Mesothelial cell of epicardium (in vitro differentiated cells): ENCODE results near the gene CDK13. TPM values are rescaled to one million over a fixed set of nuclear protein-coding genes. Genes with fewer than 3 reads are reported as not detected.
A peak's percentile ranks its signal among the peaks of the same experiment; 100 is the strongest.

ENCODE experiments used
- DNase-seq, 2 experiments: peaks; one replicate each; pipeline ENCODE4 v3.0.0; 2021; ENCODE audit warnings: low spot score in 2 of 2; ENCODE audit not compliant: unreplicated experiment in 2 of 2
- H3K27ac Mint-ChIP-seq: 2 replicates; pipeline ENCODE4 v1.8.0; 2021; ENCODE audit warnings: mixed read lengths
- H3K27me3 Mint-ChIP-seq: 2 replicates; pipeline ENCODE4 v1.8.0; 2021; ENCODE audit warnings: low read depth, mixed read lengths
- H3K36me3 Mint-ChIP-seq: 2 replicates; pipeline ENCODE4 v1.8.0; 2021; ENCODE audit warnings: mixed read lengths
- H3K4me1 Mint-ChIP-seq: 2 replicates; pipeline ENCODE4 v1.8.0; 2021; ENCODE audit warnings: mixed read lengths
- H3K4me3 Mint-ChIP-seq: 2 replicates; pipeline ENCODE4 v1.8.0; 2021; ENCODE audit warnings: mild to moderate bottlenecking, moderate library complexity, mixed read lengths
- H3K9me3 Mint-ChIP-seq: 2 replicates; pipeline ENCODE4 v1.8.0; 2021; ENCODE audit warnings: mixed read lengths
- total RNA-seq: library from RNA; stranded (reverse); gene quantifications from 3 replicates; pipeline ENCODE4 v1.2.1, GENCODE V29; 2021
- TF ChIP-seq, protein P1 (sequence below): fragments of 200-600 bp; sonication (generic); IDR thresholded peaks from one replicate; pipeline ENCODE4 v1.5.0; 2021; ENCODE audit warnings: antibody characterized with exemption; ENCODE audit not compliant: unreplicated experiment

The CDK13 gene
- 75.8 to 82.0 TPM (median 76.0 TPM) in 3 replicates for total RNA-seq

GRCh38 chr7:39949971-39950472 is at the start of gene CDK13:
CDK13 (plus strand) TSS chr7:39950256; CDS start chr7:39950642, 386 bp downstream.
- TF ChIP-seq, protein P1, sequence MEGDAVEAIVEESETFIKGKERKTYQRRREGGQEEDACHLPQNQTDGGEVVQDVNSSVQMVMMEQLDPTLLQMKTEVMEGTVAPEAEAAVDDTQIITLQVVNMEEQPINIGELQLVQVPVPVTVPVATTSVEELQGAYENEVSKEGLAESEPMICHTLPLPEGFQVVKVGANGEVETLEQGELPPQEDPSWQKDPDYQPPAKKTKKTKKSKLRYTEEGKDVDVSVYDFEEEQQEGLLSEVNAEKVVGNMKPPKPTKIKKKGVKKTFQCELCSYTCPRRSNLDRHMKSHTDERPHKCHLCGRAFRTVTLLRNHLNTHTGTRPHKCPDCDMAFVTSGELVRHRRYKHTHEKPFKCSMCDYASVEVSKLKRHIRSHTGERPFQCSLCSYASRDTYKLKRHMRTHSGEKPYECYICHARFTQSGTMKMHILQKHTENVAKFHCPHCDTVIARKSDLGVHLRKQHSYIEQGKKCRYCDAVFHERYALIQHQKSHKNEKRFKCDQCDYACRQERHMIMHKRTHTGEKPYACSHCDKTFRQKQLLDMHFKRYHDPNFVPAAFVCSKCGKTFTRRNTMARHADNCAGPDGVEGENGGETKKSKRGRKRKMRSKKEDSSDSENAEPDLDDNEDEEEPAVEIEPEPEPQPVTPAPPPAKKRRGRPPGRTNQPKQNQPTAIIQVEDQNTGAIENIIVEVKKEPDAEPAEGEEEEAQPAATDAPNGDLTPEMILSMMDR: no peak
- Mint-ChIP-seq H3K9me3 (no peaks in the 10 kb centered on the region), H3K36me3 (no peaks in the 10 kb centered on the region), H3K27ac (peak within 1 kb of the TSS; percentile 100), H3K4me3 (peak within 1 kb of the TSS; percentile 98), H3K27me3 (no peaks in the 10 kb centered on the region), H3K4me1 (peaks cover 34% of the 10 kb centered on the region)
- DNase-seq: peak; percentile 48 to 74

DNA sequence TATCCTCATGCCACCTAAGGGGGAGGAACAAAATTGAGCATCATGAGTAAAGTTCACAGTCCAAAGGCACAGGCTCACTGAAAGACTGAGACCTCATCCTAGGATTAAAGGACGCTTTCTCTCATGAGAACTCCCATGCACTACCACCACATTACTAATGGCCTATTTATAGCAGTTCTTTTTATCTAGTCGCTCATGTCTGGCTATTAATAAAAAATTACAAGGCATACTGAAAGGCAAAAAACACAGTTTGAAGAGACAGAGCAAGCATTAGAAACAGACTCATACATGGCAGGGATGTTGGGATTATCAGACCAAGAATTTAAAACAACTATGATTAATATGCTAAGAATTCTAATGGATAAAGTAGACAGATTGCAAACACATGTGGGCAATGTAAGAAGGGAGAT is 46.0 kb upstream of the CDK13 start:
- H3K4me1 Mint-ChIP-seq: no peaks in the 10 kb centered on the region
- H3K27ac Mint-ChIP-seq: no peak overlapping the region
- DNase-seq: no peak
- H3K9me3 Mint-ChIP-seq: peaks cover 30% of the 10 kb centered on the region
- TF ChIP-seq, protein P1: no peak
- H3K27me3 Mint-ChIP-seq: peaks cover 2% of the 10 kb centered on the region
- H3K4me3 Mint-ChIP-seq: no peak overlapping the region
- H3K36me3 Mint-ChIP-seq: peaks cover 5% of the 10 kb centered on the region

DNA sequence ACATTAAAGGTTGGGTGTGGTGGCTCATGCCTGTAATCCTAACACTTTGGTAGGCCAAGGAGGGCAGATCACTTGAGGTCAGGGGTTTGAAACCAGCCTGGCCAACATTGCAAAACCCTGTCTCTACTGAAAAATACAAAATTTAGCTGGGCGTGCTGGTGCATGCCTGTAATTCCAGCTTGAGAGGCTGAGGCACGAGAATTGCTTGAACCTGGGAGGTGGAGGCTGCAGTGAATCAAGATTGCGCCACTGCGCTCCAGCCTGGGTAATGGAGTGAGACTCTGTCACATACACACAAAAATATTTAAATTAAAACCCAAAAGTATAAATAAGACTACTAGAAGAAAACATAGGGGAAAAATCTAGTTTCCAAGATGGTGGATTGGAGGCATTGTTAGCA is 41.9 kb upstream of the CDK13 start:
- Mint-ChIP-seq H3K27ac (no peak overlapping the region), H3K4me3 (no peak overlapping the region), H3K27me3 (no peaks in the 10 kb centered on the region), H3K4me1 (no peaks in the 10 kb centered on the region), H3K36me3 (peaks cover 5% of the 10 kb centered on the region), H3K9me3 (peaks cover 40% of the 10 kb centered on the region)
- TF ChIP-seq, protein P1: no peak
- no peak for DNase-seq

DNA sequence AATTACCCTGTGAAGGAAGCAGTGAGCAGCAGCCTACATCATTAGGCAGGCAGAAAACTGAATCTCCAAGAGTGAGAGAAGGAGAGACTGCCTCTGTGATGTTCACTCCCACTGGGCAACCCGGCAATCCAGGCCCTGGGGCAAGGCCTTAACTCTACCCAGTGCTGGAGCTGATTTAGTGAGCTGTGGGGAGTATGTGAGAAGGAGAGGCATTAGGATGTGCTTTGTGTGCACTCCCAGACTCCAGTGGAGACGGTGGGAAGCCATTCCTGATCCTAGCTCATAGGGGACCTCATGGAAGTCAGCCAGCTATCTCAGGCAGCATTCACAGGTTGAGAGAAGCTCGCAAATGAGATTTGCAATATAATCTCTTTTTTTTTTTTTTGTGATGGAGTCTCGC is 41.1 kb upstream of the CDK13 start:
- no peak for DNase-seq
- Mint-ChIP-seq H3K4me1 (no peaks in the 10 kb centered on the region), H3K9me3 (peaks cover 40% of the 10 kb centered on the region), H3K36me3 (peaks cover 5% of the 10 kb centered on the region), H3K27ac (no peak overlapping the region), H3K27me3 (no peaks in the 10 kb centered on the region), H3K4me3 (no peak overlapping the region)
- TF ChIP-seq, protein P1: no peak

- TF ChIP-seq, protein P1: no peak
- Mint-ChIP-seq H3K27me3 (no peaks in the 10 kb centered on the region), H3K9me3 (peaks cover 36% of the 10 kb centered on the region), H3K27ac (no peak overlapping the region), H3K36me3 (peaks cover 5% of the 10 kb centered on the region), H3K4me1 (no peaks in the 10 kb centered on the region), H3K4me3 (no peak overlapping the region)
- DNase-seq: no peak
These were observed 40.5 kb upstream of the CDK13 start for GRCh38 chr7:39909526-39909925.
